ENCODE results near the gene ITGB3. TPM values are rescaled to one million over a fixed set of nuclear protein-coding genes. Genes with fewer than 3 reads are reported as not detected.

Gene ITGB3
- total RNA-seq, 4 donors from 2014 or later, result 7.4 to 28.7 (median 23.5) TPM

DNA sequence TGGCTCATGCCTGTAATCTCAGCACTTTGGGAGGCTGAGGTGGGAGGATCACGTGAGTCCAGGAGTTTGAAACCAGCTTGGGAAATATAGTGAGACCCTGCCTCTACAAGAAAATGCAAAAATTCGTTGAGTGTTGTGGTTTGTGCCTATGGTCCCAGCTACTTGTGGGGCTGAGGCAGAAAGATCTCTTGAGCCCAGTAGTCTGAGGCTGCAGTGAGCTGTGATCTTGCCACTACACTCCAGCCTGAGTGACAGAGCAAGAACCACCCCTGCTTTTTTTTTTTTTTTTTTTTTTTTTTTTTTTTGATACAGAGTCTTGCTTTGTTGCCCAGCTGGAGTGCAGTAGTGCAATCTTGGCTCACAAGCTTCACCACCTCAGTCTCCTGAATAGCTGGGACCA is 34.0 kb downstream of the ITGB3 start:
- Histone ChIP-seq H3K27me3 (no peaks in the 10 kb centered on the region), H3K9me3 (no peaks in the 10 kb centered on the region), H3K36me3 (no peaks in the 10 kb centered on the region), H3K4me3 (no peak overlapping the region), H3K4me1 (no peaks in the 10 kb centered on the region), H3K27ac (no peak overlapping the region)
- TF ChIP-seq POLR2A (IDR thresholded peaks at IDR 0.05), result no peak
- TF ChIP-seq, protein P1, sequence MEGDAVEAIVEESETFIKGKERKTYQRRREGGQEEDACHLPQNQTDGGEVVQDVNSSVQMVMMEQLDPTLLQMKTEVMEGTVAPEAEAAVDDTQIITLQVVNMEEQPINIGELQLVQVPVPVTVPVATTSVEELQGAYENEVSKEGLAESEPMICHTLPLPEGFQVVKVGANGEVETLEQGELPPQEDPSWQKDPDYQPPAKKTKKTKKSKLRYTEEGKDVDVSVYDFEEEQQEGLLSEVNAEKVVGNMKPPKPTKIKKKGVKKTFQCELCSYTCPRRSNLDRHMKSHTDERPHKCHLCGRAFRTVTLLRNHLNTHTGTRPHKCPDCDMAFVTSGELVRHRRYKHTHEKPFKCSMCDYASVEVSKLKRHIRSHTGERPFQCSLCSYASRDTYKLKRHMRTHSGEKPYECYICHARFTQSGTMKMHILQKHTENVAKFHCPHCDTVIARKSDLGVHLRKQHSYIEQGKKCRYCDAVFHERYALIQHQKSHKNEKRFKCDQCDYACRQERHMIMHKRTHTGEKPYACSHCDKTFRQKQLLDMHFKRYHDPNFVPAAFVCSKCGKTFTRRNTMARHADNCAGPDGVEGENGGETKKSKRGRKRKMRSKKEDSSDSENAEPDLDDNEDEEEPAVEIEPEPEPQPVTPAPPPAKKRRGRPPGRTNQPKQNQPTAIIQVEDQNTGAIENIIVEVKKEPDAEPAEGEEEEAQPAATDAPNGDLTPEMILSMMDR (IDR thresholded peaks at IDR 0.05), result no peak
- no peak for DNase-seq
- intact Hi-C loops (cut with DNase I; ENCODE audit: low total_unique reads), result no loop called here

DNA sequence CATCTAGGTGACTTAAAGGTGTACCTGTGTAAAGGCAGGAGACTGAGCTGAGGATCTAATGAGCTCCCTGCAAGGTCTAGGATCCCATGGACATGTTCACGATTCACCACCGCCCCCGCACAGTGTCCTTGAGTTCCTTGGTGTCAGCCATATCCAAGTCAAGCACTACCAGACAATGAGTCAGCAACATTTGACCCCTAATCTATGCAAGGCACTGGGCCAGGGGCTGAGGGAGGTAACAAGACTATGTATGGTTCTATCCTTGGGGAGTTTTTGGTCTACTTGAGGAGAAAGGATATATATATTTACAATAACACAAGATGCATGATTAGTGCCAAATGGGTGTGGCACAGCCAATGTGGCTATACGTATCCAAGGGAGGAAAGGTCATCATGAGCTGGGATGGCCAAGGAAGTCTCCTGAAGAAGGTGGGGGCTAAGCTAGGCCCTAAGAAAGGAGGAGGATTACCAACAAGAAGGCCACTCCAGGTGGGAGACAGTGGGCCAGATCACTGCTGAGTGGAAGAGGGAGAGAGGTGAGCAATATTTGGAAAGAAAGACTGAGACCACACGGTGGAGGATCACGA is 35.0 kb downstream of the ITGB3 start:
- Histone ChIP-seq H3K36me3 (no peaks in the 10 kb centered on the region), H3K27ac (no peak overlapping the region), H3K4me3 (no peak overlapping the region), H3K4me1 (no peaks in the 10 kb centered on the region), H3K9me3 (no peaks in the 10 kb centered on the region), H3K27me3 (no peaks in the 10 kb centered on the region)
- TF ChIP-seq, protein P1 (IDR thresholded peaks at IDR 0.05), result no peak
- TF ChIP-seq POLR2A (IDR thresholded peaks at IDR 0.05), result no peak
- intact Hi-C loops (cut with DNase I; ENCODE audit: low total_unique reads), result no loop called here
- DNase-seq, result no peak

DNA sequence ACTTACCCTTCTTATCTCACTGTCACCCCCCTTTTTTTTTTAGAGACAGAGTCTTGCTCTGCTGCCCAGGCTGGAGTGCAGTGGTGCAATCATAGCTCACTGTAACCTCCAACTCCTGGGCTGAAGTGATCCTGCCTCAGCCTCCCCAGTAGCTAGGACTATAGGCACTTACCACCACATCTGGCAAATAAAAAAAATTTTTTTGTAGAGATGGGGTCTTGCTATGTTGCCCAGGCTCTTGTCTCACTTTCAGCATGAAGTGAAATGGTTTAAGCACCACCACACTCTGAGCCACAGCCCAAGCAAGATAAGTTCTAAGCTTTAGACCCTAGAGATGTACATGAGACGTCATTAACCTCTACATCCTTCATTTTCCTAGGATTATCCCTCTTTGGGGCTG is 35.7 kb downstream of the ITGB3 start:
- Histone ChIP-seq H3K4me3 (no peak overlapping the region), H3K27me3 (no peaks in the 10 kb centered on the region), H3K9me3 (no peaks in the 10 kb centered on the region), H3K36me3 (no peaks in the 10 kb centered on the region), H3K4me1 (no peaks in the 10 kb centered on the region), H3K27ac (no peak overlapping the region)
- intact Hi-C loops (cut with DNase I; ENCODE audit: low total_unique reads), result no loop called here
- no peak for TF ChIP-seq POLR2A (IDR thresholded peaks at IDR 0.05)
- TF ChIP-seq, protein P1 (IDR thresholded peaks at IDR 0.05), result no peak
- DNase-seq, result no peak

DNA sequence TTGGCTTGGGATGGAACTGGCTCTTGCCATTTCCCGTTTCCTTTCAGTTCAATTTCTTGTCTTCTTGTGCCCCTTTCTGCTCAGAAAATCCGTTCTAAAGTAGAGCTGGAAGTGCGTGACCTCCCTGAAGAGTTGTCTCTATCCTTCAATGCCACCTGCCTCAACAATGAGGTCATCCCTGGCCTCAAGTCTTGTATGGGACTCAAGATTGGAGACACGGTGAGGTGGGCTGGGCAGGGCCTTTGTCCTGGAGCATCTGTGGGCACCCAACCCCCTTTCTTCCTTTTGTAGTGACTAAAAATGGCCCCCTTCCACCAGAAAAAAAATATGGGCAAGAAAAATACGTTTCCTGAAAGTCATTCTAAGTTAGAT is 37.2 kb downstream of the ITGB3 start:
- Histone ChIP-seq H3K9me3 (no peaks in the 10 kb centered on the region), H3K4me1 (peaks cover 0 to 9% of the 10 kb centered on the region in 2 donors), H3K4me3 (no peak overlapping the region), H3K27me3 (no peaks in the 10 kb centered on the region), H3K36me3 (no peaks in the 10 kb centered on the region), H3K27ac (no peak overlapping the region)
- DNase-seq, result no peak
- intact Hi-C loops (cut with DNase I; ENCODE audit: low total_unique reads), result no loop called here
- TF ChIP-seq, protein P1 (IDR thresholded peaks at IDR 0.05), result no peak
- no peak for TF ChIP-seq POLR2A (IDR thresholded peaks at IDR 0.05)

DNA sequence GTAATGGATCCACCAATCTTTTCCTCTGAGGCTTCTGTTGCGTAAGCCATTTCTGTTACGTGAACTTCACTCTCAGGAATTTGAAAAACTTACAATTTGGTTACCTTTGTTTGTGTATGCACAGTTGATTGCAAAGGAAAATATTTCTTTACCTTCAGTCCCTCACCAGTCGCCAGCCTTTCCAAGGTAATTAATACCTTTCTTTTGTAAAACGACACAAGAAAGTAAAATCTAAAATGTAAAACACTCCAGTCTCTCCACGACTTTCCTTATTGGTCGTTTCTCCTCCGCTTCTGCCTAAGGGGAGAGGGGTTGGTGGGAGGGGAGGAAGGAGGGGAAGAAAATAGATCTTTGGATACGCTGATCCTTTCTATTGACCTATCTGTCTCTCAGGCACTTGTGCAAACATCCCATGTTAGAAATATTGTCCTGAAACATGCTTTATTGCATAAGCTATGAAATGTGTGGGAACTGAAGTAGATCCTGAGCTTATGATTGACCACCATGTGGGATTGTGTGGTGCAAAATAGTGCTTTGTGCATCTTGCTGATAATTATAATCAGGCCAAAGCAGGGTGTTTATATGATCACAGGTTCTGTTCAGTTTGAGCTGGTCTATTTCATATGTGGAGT is 37.7 kb downstream of the ITGB3 start:
- intact Hi-C loops (cut with DNase I; ENCODE audit: low total_unique reads), result no loop called here
- Histone ChIP-seq H3K9me3 (no peaks in the 10 kb centered on the region), H3K4me3 (no peak overlapping the region), H3K27me3 (no peaks in the 10 kb centered on the region), H3K27ac (no peak overlapping the region), H3K36me3 (no peaks in the 10 kb centered on the region), H3K4me1 (peaks cover 0 to 9% of the 10 kb centered on the region in 2 donors)
- no peak for DNase-seq
- no peak for TF ChIP-seq POLR2A (IDR thresholded peaks at IDR 0.05)
- TF ChIP-seq, protein P1 (IDR thresholded peaks at IDR 0.05), result no peak

All from uterus (tissue), 4 donors.